H1 (cell line): Measurements from ENCODE around the gene HEPACAM. TPM values are rescaled to one million over a fixed set of nuclear protein-coding genes. Genes with fewer than 3 reads are reported as not detected.

Source experiments
- CTCF ChIA-PET: fragments of 300-600 bp; sonication (Branson Sonifier 250); formaldehyde crosslinking; loops from one replicate; lab custom pipeline; 2021; ENCODE audit not compliant: partially characterized antibody; lab: Charles Lee
- POLR2A ChIA-PET: fragments of 300-600 bp; sonication (Branson Sonifier 250); formaldehyde crosslinking; loops from one replicate; lab custom pipeline; 2021; ENCODE audit warnings: inconsistent platforms; ENCODE audit not compliant: partially characterized antibody; lab: Charles Lee
- DNase-seq, 2 experiments: peaks; one replicate each; pipeline versions ENCODE4 v3.0.0 to v3.0.0-alpha.2; 2010 to 2022; ENCODE audit warnings: low spot score in 2 of 2, low read depth in 1 of 2, mixed read lengths in 1 of 2
- FAIRE-seq: peaks from 2 replicates; lab custom pipeline; 2011; peaks lifted over from hg19 to GRCh38; lab: Jason Lieb, UNC
- H2AFZ ChIP-seq: 2 replicates; pipeline ENCODE4 v1.8.1; 2012; ENCODE audit warnings: low read length, inconsistent platforms
- H2AK5ac ChIP-seq: 2 replicates; pipeline ENCODE4 v1.6.1; 2013; ENCODE audit warnings: low read depth, low read length
- H2BK120ac ChIP-seq: replicated peaks from 2 replicates; pipeline ENCODE3; 2013; ENCODE audit warnings: low read depth, low read length, inconsistent platforms
- H2BK12ac ChIP-seq: 2 replicates; pipeline ENCODE4 v1.6.1; 2013; ENCODE audit warnings: low read depth, low read length
- H2BK15ac ChIP-seq: 2 replicates; pipeline ENCODE4 v1.6.1; 2013; ENCODE audit warnings: low read length
- H2BK20ac ChIP-seq: 2 replicates; pipeline ENCODE4 v1.6.1; 2013; ENCODE audit warnings: low read length
- H2BK5ac ChIP-seq: 2 replicates; pipeline ENCODE4 v1.6.1; 2013; ENCODE audit warnings: low read depth, low read length
- H3K14ac ChIP-seq: 2 replicates; pipeline ENCODE4 v1.6.1; 2013; ENCODE audit warnings: inconsistent platforms; ENCODE audit not compliant: insufficient read length
- H3K18ac ChIP-seq: 2 replicates; pipeline ENCODE4 v1.6.1; 2013; ENCODE audit warnings: low read length; ENCODE audit errors: extremely low read depth
- H3K23ac ChIP-seq: 2 replicates; pipeline ENCODE4 v1.6.1; 2013; ENCODE audit warnings: inconsistent platforms; ENCODE audit not compliant: insufficient read length
- H3K23me2 ChIP-seq: 2 replicates; pipeline ENCODE4 v1.6.1; 2013; ENCODE audit warnings: low read depth, low read length
- H3K27ac ChIP-seq: 2 replicates; pipeline ENCODE4 v1.6.1; 2011; ENCODE audit warnings: low read depth, low read length, inconsistent platforms
- H3K27me3 ChIP-seq, 4 experiments: replicated peaks in 1 of 4; 1 replicate in 1 of 4; 2 replicates in 3 of 4; pipeline versions ENCODE4 v1.6.1 to v1.8.1; 2011 to 2013; ENCODE audit warnings: low read length in 3 of 4, mild to moderate bottlenecking in 3 of 4, inconsistent platforms in 2 of 4, mixed read lengths in 2 of 4, moderate library complexity in 1 of 4; ENCODE audit not compliant: control insufficient read depth in 3 of 4, insufficient read depth in 3 of 4; ENCODE audit errors: extremely low read depth in 1 of 4
- H3K36me3 ChIP-seq, 4 experiments: 2 replicates each; pipeline versions ENCODE4 v1.6.1 to v1.8.1; 2011 to 2013; ENCODE audit warnings: mild to moderate bottlenecking in 4 of 4, low read length in 3 of 4, moderate library complexity in 2 of 4, control low read depth in 1 of 4, inconsistent platforms in 1 of 4; ENCODE audit not compliant: insufficient read depth in 4 of 4, control insufficient read depth in 2 of 4
- H3K4ac ChIP-seq: replicated peaks from 2 replicates; pipeline ENCODE3; 2013; ENCODE audit warnings: low read length, low read depth, mixed read lengths, inconsistent platforms; ENCODE audit not compliant: insufficient read length
- H3K4me1 ChIP-seq, 4 experiments: replicated peaks in 1 of 4; 1 replicate in 1 of 4; 2 replicates in 3 of 4; pipeline versions ENCODE4 v1.6.1 to v1.8.1; 2011 to 2013; ENCODE audit warnings: low read length in 3 of 4, inconsistent platforms in 2 of 4, mixed read lengths in 1 of 4; ENCODE audit not compliant: insufficient read depth in 4 of 4, control insufficient read depth in 3 of 4
- H3K4me2 ChIP-seq, 2 experiments: 2 replicates each; pipeline versions ENCODE4 v1.6.1 to v1.8.1; 2011 to 2013; ENCODE audit warnings: low read depth in 2 of 2, low read length in 2 of 2, control low read depth in 1 of 2, inconsistent platforms in 1 of 2, mild to moderate bottlenecking in 1 of 2; ENCODE audit not compliant: insufficient read depth in 1 of 2
- H3K4me3 ChIP-seq, 4 experiments: fragments of 200-600, 300-600 bp in 1 of 4; sonication (generic), shearing (Covaris generic), sonication (Bioruptor Twin) in 1 of 4; 2 replicates each; pipeline versions ENCODE4 v1.5.1 to v1.8.1; 2011 to 2016; ENCODE audit warnings: low read length in 4 of 4, low read depth in 3 of 4, control low read depth in 2 of 4, inconsistent platforms in 2 of 4, mild to moderate bottlenecking in 2 of 4, mixed read lengths in 1 of 4, moderate library complexity in 1 of 4; ENCODE audit not compliant: insufficient read depth in 2 of 4; ENCODE audit errors: extremely low read depth in 1 of 4
- H3K56ac ChIP-seq: replicated peaks from 2 replicates; pipeline ENCODE3; 2013; ENCODE audit warnings: low read depth, mild to moderate bottlenecking, mixed read lengths, low read length, inconsistent platforms; ENCODE audit not compliant: insufficient read length
- H3K79me1 ChIP-seq: 2 replicates; pipeline ENCODE4 v1.6.1; 2013; ENCODE audit warnings: low read depth, low read length, control low read depth
- H3K79me2 ChIP-seq, 2 experiments: 2 replicates each; pipeline versions ENCODE4 v1.6.1 to v1.8.1; 2012 to 2013; ENCODE audit warnings: low read length in 2 of 2, mild to moderate bottlenecking in 2 of 2, inconsistent platforms in 1 of 2; ENCODE audit not compliant: insufficient read depth in 2 of 2, control insufficient read depth in 1 of 2
- H3K9ac ChIP-seq, 4 experiments: replicated peaks in 1 of 4; 1 replicate in 1 of 4; 2 replicates in 3 of 4; pipeline versions ENCODE4 v1.6.1 to v1.8.1; 2011 to 2013; ENCODE audit warnings: low read depth in 3 of 4, low read length in 3 of 4, control low read depth in 2 of 4, mild to moderate bottlenecking in 2 of 4, moderate library complexity in 2 of 4, inconsistent platforms in 1 of 4; ENCODE audit errors: extremely low read depth in 1 of 4
- H3K9me3 ChIP-seq, 2 experiments: 2 replicates each; pipeline versions ENCODE4 v1.6.1 to v1.8.1; 2012 to 2013; ENCODE audit warnings: mild to moderate bottlenecking in 2 of 2, moderate library complexity in 2 of 2, control low read depth in 1 of 2, inconsistent platforms in 1 of 2, low read depth in 1 of 2, low read length in 1 of 2, mixed read lengths in 1 of 2; ENCODE audit not compliant: insufficient read depth in 2 of 2
- H4K20me1 ChIP-seq, 2 experiments: replicated peaks in 1 of 2; 2 replicates each; pipeline versions ENCODE3 to v1.8.1; 2011 to 2013; ENCODE audit warnings: inconsistent platforms in 2 of 2, low read length in 2 of 2, mild to moderate bottlenecking in 1 of 2; ENCODE audit not compliant: insufficient read depth in 2 of 2, control insufficient read depth in 1 of 2
- H4K5ac ChIP-seq: 2 replicates; pipeline ENCODE4 v1.6.1; 2013; ENCODE audit warnings: low read length, low read depth, mixed read lengths, inconsistent platforms; ENCODE audit not compliant: insufficient read length
- H4K8ac ChIP-seq: 2 replicates; pipeline ENCODE4 v1.8.0; 2013; ENCODE audit warnings: mild to moderate bottlenecking, moderate library complexity, low read length, inconsistent platforms; ENCODE audit not compliant: insufficient read depth; ENCODE audit errors: extremely low read depth
- H4K91ac ChIP-seq: replicated peaks from 2 replicates; pipeline ENCODE3; 2013; ENCODE audit warnings: low read length, mixed read lengths, inconsistent platforms; ENCODE audit not compliant: insufficient read length
- CBX8 ChIP-seq: fragments of 300-800, 300-1000 bp; sonication (generic); IDR thresholded peaks from 2 replicates; pipeline ENCODE4 v1.7.1; 2016; ENCODE audit warnings: low read depth, low read length, borderline replicate concordance
- HDAC2 ChIP-seq, 2 experiments: fragments of 300-600 bp in 1 of 2; sonication (generic) in 1 of 2; IDR thresholded peaks; 2 replicates each; pipeline ENCODE4 v1.6.1; 2011 to 2012; ENCODE audit warnings: low read depth in 2 of 2, low read length in 2 of 2, mild to moderate bottlenecking in 2 of 2, moderate library complexity in 2 of 2, borderline replicate concordance in 1 of 2, inconsistent platforms in 1 of 2
- HDAC6 ChIP-seq: IDR thresholded peaks from one replicate; pipeline ENCODE4 v1.7.1; 2012; ENCODE audit warnings: low read depth, mild to moderate bottlenecking, inconsistent platforms, low read length, moderate library complexity
- JUN ChIP-seq: IDR thresholded peaks from 2 replicates; pipeline ENCODE4 v1.6.1; 2011; ENCODE audit warnings: low read depth, mild to moderate bottlenecking, improper control_type of control experiment, low read length
- KDM5A ChIP-seq: fragments of 200-600 bp; IDR thresholded peaks from 2 replicates; pipeline ENCODE4 v1.7.1; 2012; ENCODE audit warnings: mild to moderate bottlenecking, low read length, inconsistent platforms, mixed read lengths
- NANOG ChIP-seq: IDR thresholded peaks from 2 replicates; pipeline ENCODE4 v1.6.1; 2011; ENCODE audit warnings: low read length, low read depth, mild to moderate bottlenecking, inconsistent platforms; ENCODE audit not compliant: insufficient read depth, poor library complexity, severe bottlenecking
- PHF8 ChIP-seq: fragments of 200-600 bp; sonication (generic); conservative IDR thresholded peaks from 2 replicates; pipeline ENCODE4 v1.7.1; 2012; ENCODE audit warnings: low read depth, mild to moderate bottlenecking, inconsistent platforms, low read length, moderate library complexity
- POLR2A ChIP-seq, 2 experiments: IDR thresholded peaks; 1 replicate in 1 of 2; 2 replicates in 1 of 2; pipeline ENCODE4 v1.6.1; 2011; ENCODE audit warnings: low read depth in 2 of 2, low read length in 2 of 2, mild to moderate bottlenecking in 2 of 2; ENCODE audit errors: control extremely low read depth in 1 of 2
- SIN3A ChIP-seq, 2 experiments: IDR thresholded peaks in 1 of 2; conservative IDR thresholded peaks in 1 of 2; 2 replicates each; pipeline ENCODE4 v1.6.1; 2011 to 2012; ENCODE audit warnings: low read length in 2 of 2, improper control_type of control experiment in 1 of 2, low read depth in 1 of 2, mild to moderate bottlenecking in 1 of 2
- SIRT6 ChIP-seq: IDR thresholded peaks from one replicate; pipeline ENCODE4 v1.7.1; 2012; ENCODE audit warnings: low read length, inconsistent platforms
- SP2 ChIP-seq: IDR thresholded peaks from 2 replicates; pipeline ENCODE4 v1.6.1; 2012; ENCODE audit warnings: mild to moderate bottlenecking, low read length, inconsistent platforms
- WGBS, 2 experiments: shearing (Covaris generic) in 1 of 2; methylation state at CpG; one replicate each; pipeline versions ENCODE4 v1.1.6 to v1.1.7; 2013 to 2015; ENCODE audit warnings: low lambda C conversion rate in 2 of 2, mixed read lengths in 2 of 2, inconsistent platforms in 1 of 2, low coverage in 1 of 2, missing lambda C conversion rate in 1 of 2; ENCODE audit not compliant: insufficient replicate concordance in 2 of 2, insufficient coverage in 1 of 2, insufficient read length in 1 of 2; ENCODE audit errors: extremely low coverage in 1 of 2, missing lambda C conversion rate in 1 of 2; 5-methylcytosine and 5-hydroxymethylcytosine counted together
- polyA plus RNA-seq, 7 experiments: library from polyadenylated mRNA; depleted of rRNA in 3 of 7; stranded (reverse) in 5 of 7; unstranded in 2 of 7; fragments of >200 nt in 5 of 7; fragments of 200-250 nt in 2 of 7; gene quantifications; 1 replicate in 5 of 7; 2 replicates in 1 of 7; 4 replicates in 1 of 7; pipeline versions ENCODE4 v1.2.1 to v1.2.3, GENCODE V29; 2011 to 2013; ENCODE audit warnings: missing spikeins in 2 of 7, mixed read lengths in 2 of 7
- total RNA-seq: library from RNA; stranded (reverse); fragmentation: NEBNext Ultra II Directional; extraction: Animal tissue kit (Norgen Biotek cat#: 25700); gene quantifications from 2 replicates; pipeline ENCODE4 v1.2.1, GENCODE V29; 2021

The HEPACAM gene
- total and polyA plus RNA-seq, 2 of the 8 experiments (the other 6 are each of a cell fraction or from before 2014, with no cell fraction given): not detected

DNA sequence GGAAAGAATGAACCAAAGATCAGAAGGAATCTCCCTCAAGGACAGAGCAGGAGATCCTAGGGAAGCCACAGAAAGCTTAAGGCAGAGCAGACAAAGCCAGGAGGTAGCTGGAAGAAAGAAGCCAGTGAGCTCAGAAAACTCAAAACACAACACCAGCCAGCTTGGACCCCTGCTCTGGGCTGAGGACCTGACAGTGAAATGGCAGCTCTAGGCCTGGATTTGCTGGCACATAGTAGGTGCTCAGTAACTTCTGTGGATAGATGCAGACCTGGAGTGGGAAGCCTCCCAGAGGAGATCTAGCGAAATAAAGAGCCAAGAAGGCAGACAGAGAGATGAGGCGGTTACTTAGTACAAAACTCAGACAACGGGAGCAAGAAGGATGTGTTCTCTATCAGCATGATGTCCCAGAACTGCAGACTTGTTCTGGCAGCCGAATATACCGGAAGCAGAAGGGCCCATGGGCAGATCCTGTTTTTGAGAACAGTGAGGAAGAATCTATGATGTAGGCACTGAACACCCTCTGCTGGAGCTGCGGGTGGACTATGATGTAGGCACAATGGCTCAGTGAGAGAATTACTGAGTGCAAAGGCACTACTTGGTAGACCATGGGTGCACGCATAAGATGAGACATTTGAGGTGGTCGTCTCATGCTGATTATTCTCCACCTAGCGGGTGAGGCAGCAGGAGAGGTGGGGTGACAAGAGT is 42.9 kb downstream of the HEPACAM start:
- H4K91ac ChIP-seq: no peak overlapping the region
- no peak overlapping the region for H3K56ac ChIP-seq
- H2BK20ac ChIP-seq: no peak overlapping the region
- WGBS, 2 experiments: 85% methylated on average over 9 of the region's 9 CpGs; no CpG with 5 or more reads in 1 of the 2 experiments
- DNase-seq (no peak), FAIRE-seq (no peak)
- no peak overlapping the region for H3K14ac ChIP-seq
- no peak overlapping the region for H3K27ac ChIP-seq
- no peak overlapping the region for H3K4ac ChIP-seq
- H3K18ac ChIP-seq: no peak overlapping the region
- no peak overlapping the region for H4K8ac ChIP-seq
- H3K23me2 ChIP-seq: no peaks in the 10 kb centered on the region
- ChIA-PET CTCF (interaction anchor here (0.6 to 4.8 kb wide), 10 partner anchors 15 to 1000 kb away, joined by 3 to 22 read pairs (median 4); no protein-coding TSS in a partner anchor), POLR2A (interaction anchor here (1.5 to 1.8 kb wide), 2 partner anchors 11 to 17 kb away, joined by 3 to 7 read pairs; no protein-coding TSS in a partner anchor)
- H3K27me3 ChIP-seq: peaks cover 0 to 3% (median under 1%) of the 10 kb centered on the region in 4 experiments; a peak in 2 of 7 replicates
- H2BK12ac ChIP-seq: no peak overlapping the region
- no peak overlapping the region for H3K23ac ChIP-seq
- no peaks in the 10 kb centered on the region for H3K9me3 ChIP-seq
- no peaks in the 10 kb centered on the region for H3K4me1 ChIP-seq
- H3K79me2 ChIP-seq: no peaks in the 10 kb centered on the region
- H3K4me2 ChIP-seq: no peak overlapping the region
- no peaks in the 10 kb centered on the region for H4K20me1 ChIP-seq
- H2BK120ac ChIP-seq: no peak overlapping the region
- H3K9ac ChIP-seq: no peak overlapping the region
- H2AK5ac ChIP-seq: no peak overlapping the region
- H3K79me1 ChIP-seq: no peaks in the 10 kb centered on the region
- TF ChIP-seq NANOG (no peak), SP2 (no peak), PHF8 (no peak), HDAC6 (no peak), JUN (no peak), HDAC2 (IDR thresholded peaks at IDR 0.05; ENCODE audit: borderline replicate concordance in 1 of 2, low read depth in 2 of 2, low read length in 2 of 2) (no peak), POLR2A (IDR thresholded peaks at IDR 0.05; ENCODE audit: control extremely low read depth in 1 of 2, low read depth in 2 of 2, low read length in 2 of 2) (no peak), CBX8 (no peak), KDM5A (no peak), SIRT6 (no peak), SIN3A (conservative IDR thresholded peaks at IDR 0.05 in 1 of 2, IDR thresholded peaks at IDR 0.05 in 1 of 2; ENCODE audit: low read depth in 1 of 2, low read length in 2 of 2) (no peak)
- no peaks in the 10 kb centered on the region for H3K36me3 ChIP-seq
- no peak overlapping the region for H2AFZ ChIP-seq
- H3K4me3 ChIP-seq: no peak overlapping the region
- no peak overlapping the region for H2BK15ac ChIP-seq
- H4K5ac ChIP-seq: no peak overlapping the region
- H2BK5ac ChIP-seq: no peak overlapping the region
